ENCODE measurements around the gene MT1HL1.
"Not testable (repeated sequence)": the region's sequence is repeated elsewhere in the genome, so short reads cannot be mapped to it uniquely, and the experiment has no call there.

The MT1HL1 gene

GRCh38 chr1:236994450-236994849 is 9.8 kb downstream of the MT1HL1 start:
- Histone ChIP-seq H3K9me3 (no peaks in the 10 kb centered on the region), H3K27me3 (no peaks in the 10 kb centered on the region), H3K4me3 (ENCODE audit: low read depth, low read length) (no peak overlapping the region), H3K4me1 (no peaks in the 10 kb centered on the region), H3K36me3 (no peaks in the 10 kb centered on the region)
- TF ChIP-seq, protein P1, sequence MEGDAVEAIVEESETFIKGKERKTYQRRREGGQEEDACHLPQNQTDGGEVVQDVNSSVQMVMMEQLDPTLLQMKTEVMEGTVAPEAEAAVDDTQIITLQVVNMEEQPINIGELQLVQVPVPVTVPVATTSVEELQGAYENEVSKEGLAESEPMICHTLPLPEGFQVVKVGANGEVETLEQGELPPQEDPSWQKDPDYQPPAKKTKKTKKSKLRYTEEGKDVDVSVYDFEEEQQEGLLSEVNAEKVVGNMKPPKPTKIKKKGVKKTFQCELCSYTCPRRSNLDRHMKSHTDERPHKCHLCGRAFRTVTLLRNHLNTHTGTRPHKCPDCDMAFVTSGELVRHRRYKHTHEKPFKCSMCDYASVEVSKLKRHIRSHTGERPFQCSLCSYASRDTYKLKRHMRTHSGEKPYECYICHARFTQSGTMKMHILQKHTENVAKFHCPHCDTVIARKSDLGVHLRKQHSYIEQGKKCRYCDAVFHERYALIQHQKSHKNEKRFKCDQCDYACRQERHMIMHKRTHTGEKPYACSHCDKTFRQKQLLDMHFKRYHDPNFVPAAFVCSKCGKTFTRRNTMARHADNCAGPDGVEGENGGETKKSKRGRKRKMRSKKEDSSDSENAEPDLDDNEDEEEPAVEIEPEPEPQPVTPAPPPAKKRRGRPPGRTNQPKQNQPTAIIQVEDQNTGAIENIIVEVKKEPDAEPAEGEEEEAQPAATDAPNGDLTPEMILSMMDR (IDR thresholded peaks at IDR 0.05; ENCODE audit: low read depth, low read length) = no peak
- DNase-seq = no peak

DNA sequence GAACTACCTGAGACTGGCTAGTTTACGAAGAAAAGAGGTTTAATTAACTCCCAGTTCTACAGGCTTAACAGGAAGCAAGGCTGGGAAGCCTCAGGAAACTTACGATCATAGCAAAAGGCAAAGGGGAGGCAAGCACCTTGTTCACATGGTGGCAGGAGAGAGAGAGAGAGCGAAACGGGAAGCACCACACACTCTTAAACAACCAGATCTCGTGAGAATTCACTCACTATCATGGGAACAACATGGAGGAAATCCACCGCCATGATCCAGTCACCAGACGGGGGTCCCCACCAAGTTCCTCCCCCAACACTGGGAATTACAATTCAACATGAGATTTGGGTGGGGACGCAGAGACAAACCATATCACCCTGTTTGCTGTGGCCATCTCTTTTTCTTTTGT is 11.8 kb downstream of the MT1HL1 start:
- DNase-seq = no peak
- Histone ChIP-seq H3K9me3 (no peaks in the 10 kb centered on the region), H3K27me3 (no peaks in the 10 kb centered on the region), H3K4me3 (ENCODE audit: low read depth, low read length) (no peak overlapping the region), H3K4me1 (no peaks in the 10 kb centered on the region), H3K36me3 (no peaks in the 10 kb centered on the region)
- TF ChIP-seq, protein P1 (IDR thresholded peaks at IDR 0.05; ENCODE audit: low read depth, low read length) = no peak

DNA sequence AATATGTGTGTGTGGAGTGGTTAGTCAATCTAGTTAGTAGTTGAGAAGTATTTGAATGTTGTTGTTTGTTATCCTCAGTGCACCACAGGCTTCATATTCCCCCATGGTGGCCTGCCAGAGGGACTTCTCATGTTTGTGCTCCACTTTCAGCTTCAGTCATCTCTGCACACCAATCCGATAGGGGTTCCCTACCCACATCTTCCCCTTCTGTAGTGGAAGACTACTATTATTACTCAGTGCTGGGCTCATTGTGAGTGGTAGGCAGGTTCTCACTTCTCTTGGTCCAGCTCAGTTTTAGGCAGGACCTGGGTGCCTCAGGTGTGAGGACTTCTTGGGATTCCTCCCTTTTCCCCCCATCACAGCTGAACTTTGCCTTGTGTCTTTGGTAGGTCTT is 14.2 kb downstream of the MT1HL1 start:
- no peak for DNase-seq
- no peaks in the 10 kb centered on the region for H3K9me3 ChIP-seq
- no peaks in the 10 kb centered on the region for H3K4me1 ChIP-seq
- H3K36me3 ChIP-seq = no peaks in the 10 kb centered on the region
- peaks cover 4% of the 10 kb centered on the region; the same call in 1 of the 2 replicates for H3K27me3 ChIP-seq
- TF ChIP-seq, protein P1 (IDR thresholded peaks at IDR 0.05; ENCODE audit: low read depth, low read length) = no peak
- no peak overlapping the region for H3K4me3 ChIP-seq (ENCODE audit: low read depth, low read length)

GRCh38 chr1:236989290-236990051 is 14.8 kb downstream of the MT1HL1 start:
- no peaks in the 10 kb centered on the region for H3K4me1 ChIP-seq
- no peaks in the 10 kb centered on the region for H3K36me3 ChIP-seq
- no peak for DNase-seq
- H3K4me3 ChIP-seq (ENCODE audit: low read depth, low read length) = no peak overlapping the region
- no peaks in the 10 kb centered on the region for H3K9me3 ChIP-seq
- peaks cover 6% of the 10 kb centered on the region; the same call in 1 of the 2 replicates for H3K27me3 ChIP-seq
- TF ChIP-seq, protein P1 (IDR thresholded peaks at IDR 0.05; ENCODE audit: low read depth, low read length) = no peak

GRCh38 chr1:236983818-236984217 is 20.4 kb downstream of the MT1HL1 start:
- peaks cover 6% of the 10 kb centered on the region; the same call in 1 of the 2 replicates for H3K27me3 ChIP-seq
- H3K9me3 ChIP-seq = no peaks in the 10 kb centered on the region
- H3K4me3 ChIP-seq (ENCODE audit: low read depth, low read length) = no peak overlapping the region
- TF ChIP-seq, protein P1 (IDR thresholded peaks at IDR 0.05; ENCODE audit: low read depth, low read length) = no peak
- H3K4me1 ChIP-seq = no peaks in the 10 kb centered on the region
- DNase-seq = no peak
- no peaks in the 10 kb centered on the region for H3K36me3 ChIP-seq

GRCh38 chr1:236982380-236982779 is 21.9 kb downstream of the MT1HL1 start:
- Histone ChIP-seq H3K36me3 (no peaks in the 10 kb centered on the region), H3K4me3 (ENCODE audit: low read depth, low read length) (no peak overlapping the region), H3K9me3 (no peaks in the 10 kb centered on the region), H3K4me1 (no peaks in the 10 kb centered on the region), H3K27me3 (peaks cover 6% of the 10 kb centered on the region; the same call in 1 of the 2 replicates)
- DNase-seq = no peak
- TF ChIP-seq, protein P1 (IDR thresholded peaks at IDR 0.05; ENCODE audit: low read depth, low read length) = no peak

- not testable (repeated sequence) for DNase-seq; H3K4me3 ChIP-seq (ENCODE audit: low read depth, low read length); H3K27me3 ChIP-seq; H3K4me1 ChIP-seq; H3K36me3 ChIP-seq; H3K9me3 ChIP-seq
These were observed 22.8 kb downstream of the MT1HL1 start for GRCh38 chr1:236981431-236981830.

Data from BE2C (cell line).